Islet of Langerhans (tissue), 1 donor: ENCODE measurements around the gene NKX1-2.

Experiments used
- FAIRE-seq: peaks from one replicate; lab custom pipeline; 2011; peaks lifted over from hg19 to GRCh38; lab: Jason Lieb, UNC

The NKX1-2 gene

GRCh38 chr10:124415210-124415609 lies 34.6 kb downstream of the NKX1-2 start:
- FAIRE-seq = no peak

DNA sequence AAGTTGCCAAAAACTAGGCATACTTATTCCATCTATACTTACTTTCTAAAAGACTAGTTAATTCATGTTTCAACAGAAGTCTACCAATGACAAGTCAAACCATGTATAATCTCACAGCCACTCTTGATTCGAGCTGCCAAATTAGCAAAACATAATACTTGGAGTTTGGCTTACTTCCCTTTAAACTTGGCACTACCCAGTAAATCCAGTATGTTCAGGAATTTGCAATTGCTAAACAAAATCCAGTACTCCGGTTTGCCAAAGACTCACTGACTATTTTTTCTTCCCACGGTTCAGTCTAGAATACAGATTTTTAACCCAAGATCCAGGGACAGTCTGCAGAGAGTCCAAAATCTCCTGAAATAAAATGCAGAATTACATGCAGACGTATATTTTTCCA lies 35.8 kb downstream of the NKX1-2 start:
- FAIRE-seq = no peak

- FAIRE-seq = no peak
Observed at GRCh38 chr10:124409696-124410095, 40.1 kb downstream of the NKX1-2 start.

DNA sequence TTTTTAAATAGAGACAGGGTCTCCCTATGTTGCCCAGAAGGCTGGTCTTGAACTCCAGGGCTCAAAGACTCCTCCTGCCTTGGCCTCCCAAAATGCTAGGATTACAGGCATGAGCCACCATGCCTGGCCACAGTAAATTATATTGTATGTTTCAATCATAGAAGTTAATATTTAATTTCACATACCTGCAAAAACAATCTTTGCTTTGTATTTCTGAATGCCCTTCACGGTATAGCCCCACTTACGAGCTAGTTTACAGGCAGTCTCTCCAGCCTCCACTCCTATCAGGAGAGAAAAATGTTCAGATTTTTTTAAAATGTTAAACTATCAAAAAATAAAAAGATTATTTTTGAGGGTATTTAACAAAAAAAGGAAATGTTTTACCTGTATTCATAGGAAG lies 41.5 kb downstream of the NKX1-2 start:
- FAIRE-seq = no peak

GRCh38 chr10:124407456-124407855 lies 42.4 kb downstream of the NKX1-2 start:
- no peak for FAIRE-seq

- FAIRE-seq = peak; percentile 72
Observed at GRCh38 chr10:124403548-124403947, 46.3 kb downstream of the NKX1-2 start.

DNA sequence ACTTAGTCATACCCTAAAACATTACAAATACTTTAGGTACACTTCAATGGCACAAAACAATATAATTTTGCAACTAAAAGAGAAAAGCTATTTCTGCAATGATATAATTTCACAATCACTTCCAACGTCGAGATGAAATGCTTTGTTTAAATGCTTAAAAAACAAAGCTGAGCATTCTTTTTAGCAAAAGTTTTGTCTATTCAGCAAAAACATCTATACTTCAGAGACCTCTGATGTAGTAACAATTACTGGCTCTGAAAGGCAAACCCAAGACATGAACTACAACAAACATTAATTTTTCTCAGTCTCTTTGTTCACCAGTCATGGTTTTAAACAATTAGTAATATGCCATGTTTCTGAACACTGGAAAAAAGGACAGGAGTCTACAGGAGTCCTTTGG lies 47.6 kb downstream of the NKX1-2 start:
- FAIRE-seq = no peak

- FAIRE-seq = no peak
Observed at GRCh38 chr10:124401633-124402032, 48.2 kb downstream of the NKX1-2 start.
